ENCODE results near the gene CRYBA1.

The CRYBA1 gene

DNA sequence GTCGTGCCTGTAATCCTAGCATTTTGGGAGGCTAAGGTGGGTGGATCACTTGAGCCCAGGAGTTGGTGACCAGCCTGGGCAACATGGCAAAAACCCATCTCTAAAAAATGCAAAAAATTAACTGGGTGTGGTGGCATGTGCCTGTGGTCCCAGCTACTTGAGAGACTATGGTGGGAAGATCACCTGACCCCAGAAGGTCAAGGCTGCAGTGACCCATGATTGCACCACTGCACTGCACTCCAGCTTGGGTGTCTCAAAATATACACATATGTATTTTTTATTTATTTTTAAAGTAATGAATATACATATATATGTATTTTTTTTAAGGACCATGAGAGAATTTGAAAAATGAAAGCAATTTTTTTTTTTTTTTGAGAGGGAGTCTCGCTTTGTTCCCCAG is 52.4 kb downstream of the CRYBA1 start:
- H3F3A ChIP-seq (ENCODE audit: insufficient read depth, low read length), result peaks cover 10% of the 10 kb centered on the region; the same call in 1 of the 2 replicates
- H3K27me3 ChIP-seq (replicated peaks; ENCODE audit: insufficient read depth, low read length), result no peaks in the 10 kb centered on the region
- no peak overlapping the region for H2AFZ ChIP-seq (ENCODE audit: low read length)
- TF ChIP-seq EZH2phosphoT487 (IDR thresholded peaks at IDR 0.05; ENCODE audit: low read length) (no peak), EZH2 (optimal IDR thresholded peaks at IDR 0.05; ENCODE audit: low read depth, low read length) (no peak)
- TF ChIP-seq, protein P1, sequence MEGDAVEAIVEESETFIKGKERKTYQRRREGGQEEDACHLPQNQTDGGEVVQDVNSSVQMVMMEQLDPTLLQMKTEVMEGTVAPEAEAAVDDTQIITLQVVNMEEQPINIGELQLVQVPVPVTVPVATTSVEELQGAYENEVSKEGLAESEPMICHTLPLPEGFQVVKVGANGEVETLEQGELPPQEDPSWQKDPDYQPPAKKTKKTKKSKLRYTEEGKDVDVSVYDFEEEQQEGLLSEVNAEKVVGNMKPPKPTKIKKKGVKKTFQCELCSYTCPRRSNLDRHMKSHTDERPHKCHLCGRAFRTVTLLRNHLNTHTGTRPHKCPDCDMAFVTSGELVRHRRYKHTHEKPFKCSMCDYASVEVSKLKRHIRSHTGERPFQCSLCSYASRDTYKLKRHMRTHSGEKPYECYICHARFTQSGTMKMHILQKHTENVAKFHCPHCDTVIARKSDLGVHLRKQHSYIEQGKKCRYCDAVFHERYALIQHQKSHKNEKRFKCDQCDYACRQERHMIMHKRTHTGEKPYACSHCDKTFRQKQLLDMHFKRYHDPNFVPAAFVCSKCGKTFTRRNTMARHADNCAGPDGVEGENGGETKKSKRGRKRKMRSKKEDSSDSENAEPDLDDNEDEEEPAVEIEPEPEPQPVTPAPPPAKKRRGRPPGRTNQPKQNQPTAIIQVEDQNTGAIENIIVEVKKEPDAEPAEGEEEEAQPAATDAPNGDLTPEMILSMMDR (IDR thresholded peaks at IDR 0.05; ENCODE audit: low read length), result no peak
- H3K4me1 ChIP-seq (ENCODE audit: low read length), result no peaks in the 10 kb centered on the region
- H3K36me3 ChIP-seq (replicated peaks; ENCODE audit: insufficient read depth, low read length), result no peaks in the 10 kb centered on the region
- H3K4me3 ChIP-seq (ENCODE audit: low read length), result no peak overlapping the region
- no peaks in the 10 kb centered on the region for H3K9me3 ChIP-seq (replicated peaks; ENCODE audit: insufficient read depth, low read length)
- no peak overlapping the region for H3K27ac ChIP-seq (ENCODE audit: low read length)
- no peak for DNase-seq
- no peaks in the 10 kb centered on the region for H3K79me2 ChIP-seq (ENCODE audit: low read length)
- H4K20me1 ChIP-seq (ENCODE audit: insufficient read depth, low read length), result no peaks in the 10 kb centered on the region
- H3K4me2 ChIP-seq (ENCODE audit: low read depth, low read length), result no peak overlapping the region
- H3K9ac ChIP-seq (ENCODE audit: low read length), result no peak overlapping the region
- no peaks in the 10 kb centered on the region for H3K9me2 ChIP-seq (replicated peaks; ENCODE audit: insufficient read depth, low read length)

DNA sequence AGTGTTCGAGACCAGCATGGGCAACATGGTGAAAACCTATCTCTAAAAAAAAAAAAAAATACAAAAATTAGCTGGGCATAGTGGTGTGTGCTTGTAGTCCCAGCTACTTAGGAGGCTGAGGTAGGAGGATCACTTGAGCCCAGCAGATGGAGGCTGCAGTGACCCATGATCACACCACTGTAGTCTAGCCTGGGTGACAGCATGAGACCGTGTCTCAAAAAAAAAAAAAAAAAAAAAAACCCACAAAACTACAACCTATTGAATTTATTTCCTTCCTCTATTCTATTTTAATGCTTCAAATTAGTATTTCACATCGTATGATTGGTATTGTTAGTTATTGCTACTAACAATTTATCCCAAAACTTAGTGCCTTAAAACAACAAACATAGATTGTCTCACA is 56.7 kb downstream of the CRYBA1 start:
- Histone ChIP-seq H3K36me3 (replicated peaks; ENCODE audit: insufficient read depth, low read length) (no peaks in the 10 kb centered on the region), H2AFZ (ENCODE audit: low read length) (no peak overlapping the region), H4K20me1 (ENCODE audit: insufficient read depth, low read length) (no peaks in the 10 kb centered on the region), H3K9me2 (replicated peaks; ENCODE audit: insufficient read depth, low read length) (no peaks in the 10 kb centered on the region), H3K79me2 (ENCODE audit: low read length) (no peaks in the 10 kb centered on the region), H3K4me3 (ENCODE audit: low read length) (no peak overlapping the region), H3K4me1 (ENCODE audit: low read length) (no peaks in the 10 kb centered on the region), H3K27me3 (replicated peaks; ENCODE audit: insufficient read depth, low read length) (no peaks in the 10 kb centered on the region), H3K9ac (ENCODE audit: low read length) (no peak overlapping the region), H3K9me3 (replicated peaks; ENCODE audit: insufficient read depth, low read length) (no peaks in the 10 kb centered on the region), H3K27ac (ENCODE audit: low read length) (no peak overlapping the region), H3F3A (ENCODE audit: insufficient read depth, low read length) (no peaks in the 10 kb centered on the region), H3K4me2 (ENCODE audit: low read depth, low read length) (no peak overlapping the region)
- TF ChIP-seq, protein P1 (IDR thresholded peaks at IDR 0.05; ENCODE audit: low read length), result no peak
- DNase-seq, result no peak
